A204.1 (cell line): ENCODE data around the gene CEPT1.

Source experiments
- FAIRE-seq: peaks from 2 replicates; lab custom pipeline; 2012; peaks lifted over from hg19 to GRCh38; lab: Jason Lieb, UNC

CEPT1 gene

DNA sequence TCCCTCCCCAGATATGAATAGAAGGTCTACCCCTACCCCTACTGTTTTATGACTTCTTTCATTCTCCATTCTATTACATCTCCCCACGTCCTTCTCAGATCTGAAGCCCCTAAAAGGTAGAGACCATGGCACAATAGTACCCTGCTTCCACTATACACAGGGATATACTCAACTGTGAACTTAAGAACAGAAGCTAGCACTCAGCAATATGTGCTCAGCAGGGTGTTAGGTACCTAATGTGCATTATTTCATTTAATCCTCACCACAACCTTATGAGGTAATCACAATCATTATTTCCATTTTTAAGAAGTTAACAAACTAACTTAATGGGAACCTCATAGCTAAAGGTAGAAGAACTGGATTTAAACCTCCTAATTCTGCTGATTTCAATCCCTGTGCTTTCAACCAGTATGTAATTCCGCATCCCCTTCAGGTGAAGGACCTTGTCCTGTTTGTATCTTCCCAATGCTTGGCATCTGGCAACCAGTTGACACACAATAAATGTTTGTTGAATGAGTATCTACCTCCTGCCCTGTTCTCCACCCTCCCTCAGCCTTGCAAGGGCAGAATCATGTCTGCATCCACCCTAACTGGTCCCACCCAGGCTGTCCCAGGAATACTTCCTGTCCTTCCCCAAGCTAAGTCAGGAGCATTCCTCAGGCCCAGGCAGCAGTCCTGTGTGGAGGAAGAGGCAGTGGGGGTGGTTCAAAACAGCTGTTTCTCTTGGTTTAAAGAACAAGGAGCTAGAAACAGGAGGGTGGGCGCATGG lies 53.9 kb downstream of the CEPT1 start:
- FAIRE-seq = no peak

GRCh38 chr1:111195002-111195684 lies 55.1 kb downstream of the CEPT1 start:
- FAIRE-seq = no peak

- FAIRE-seq = no peak
Measured at GRCh38 chr1:111196213-111196612, 56.2 kb downstream of the CEPT1 start.

DNA sequence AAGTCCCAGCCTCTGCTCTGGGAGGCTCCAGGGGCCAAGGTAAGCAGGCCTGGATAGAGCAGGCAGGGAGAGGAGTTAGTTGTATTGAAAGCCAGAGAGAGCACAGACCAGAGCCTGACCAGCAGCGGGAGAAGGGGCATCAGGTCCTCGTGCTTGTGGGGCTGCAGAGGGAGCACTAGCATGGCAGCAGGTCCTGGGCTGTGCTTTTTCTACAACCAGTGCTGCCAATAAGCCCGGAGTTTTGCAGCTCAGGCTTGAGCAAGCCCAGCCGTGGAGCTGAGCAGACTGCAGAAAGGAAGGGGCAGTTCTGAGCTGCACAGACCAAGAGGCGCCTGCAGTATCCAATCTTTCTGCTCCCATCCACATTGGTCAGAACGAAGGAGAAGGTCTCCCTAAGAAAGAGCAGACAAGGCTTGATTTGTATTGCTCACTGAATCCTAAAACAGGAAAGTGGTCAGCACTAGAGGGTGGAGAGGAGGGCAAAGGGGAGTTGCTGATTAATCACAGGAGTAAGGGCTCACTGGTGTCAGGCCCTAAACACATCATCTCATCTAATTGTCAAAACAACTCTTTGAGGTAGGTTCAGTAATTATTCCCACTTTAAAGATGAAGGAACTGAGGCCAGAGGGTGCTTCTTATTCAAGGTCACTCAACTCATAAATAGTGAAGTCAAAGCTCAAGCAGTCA lies 57.7 kb downstream of the CEPT1 start:
- no peak for FAIRE-seq

DNA sequence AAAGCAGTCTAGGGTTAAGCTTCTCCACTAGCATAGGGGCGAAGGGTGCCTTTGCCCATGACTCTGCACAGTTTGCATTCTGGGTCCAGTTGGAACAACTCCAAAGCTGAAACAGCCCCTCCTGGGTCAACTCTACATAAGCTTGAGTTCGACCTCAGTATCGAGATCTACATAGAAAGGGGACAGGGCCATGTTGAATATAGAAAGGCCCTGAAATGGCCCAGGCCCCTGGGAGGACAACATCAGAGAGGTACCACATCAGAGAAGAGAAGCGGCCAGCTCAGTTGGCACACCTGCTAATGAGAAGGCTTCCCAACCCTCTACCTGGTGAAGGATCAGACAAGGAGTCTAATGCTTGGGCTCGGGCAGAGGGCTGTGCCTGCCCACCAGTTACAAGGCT lies 58.8 kb downstream of the CEPT1 start:
- FAIRE-seq = no peak

DNA sequence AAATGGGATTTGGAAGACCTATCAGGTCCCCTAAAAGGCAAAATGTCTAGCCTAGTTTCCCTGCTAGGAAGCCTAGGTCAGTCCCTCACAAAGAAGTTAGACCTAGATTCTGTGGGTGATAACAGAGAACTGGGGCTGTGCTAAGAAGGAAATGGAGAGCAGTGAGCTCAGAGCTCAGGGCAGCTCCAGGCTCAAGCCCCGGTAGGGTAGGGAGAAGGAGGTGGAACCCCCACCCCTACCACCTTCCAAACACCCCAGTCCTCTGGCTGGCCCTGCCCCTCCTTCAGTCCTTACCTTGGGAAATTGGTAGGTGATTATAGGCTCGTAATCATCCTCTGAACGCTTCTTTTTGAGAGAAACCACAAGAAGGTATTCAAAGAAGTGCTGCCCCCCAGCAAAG lies 59.3 kb downstream of the CEPT1 start:
- no peak for FAIRE-seq

DNA sequence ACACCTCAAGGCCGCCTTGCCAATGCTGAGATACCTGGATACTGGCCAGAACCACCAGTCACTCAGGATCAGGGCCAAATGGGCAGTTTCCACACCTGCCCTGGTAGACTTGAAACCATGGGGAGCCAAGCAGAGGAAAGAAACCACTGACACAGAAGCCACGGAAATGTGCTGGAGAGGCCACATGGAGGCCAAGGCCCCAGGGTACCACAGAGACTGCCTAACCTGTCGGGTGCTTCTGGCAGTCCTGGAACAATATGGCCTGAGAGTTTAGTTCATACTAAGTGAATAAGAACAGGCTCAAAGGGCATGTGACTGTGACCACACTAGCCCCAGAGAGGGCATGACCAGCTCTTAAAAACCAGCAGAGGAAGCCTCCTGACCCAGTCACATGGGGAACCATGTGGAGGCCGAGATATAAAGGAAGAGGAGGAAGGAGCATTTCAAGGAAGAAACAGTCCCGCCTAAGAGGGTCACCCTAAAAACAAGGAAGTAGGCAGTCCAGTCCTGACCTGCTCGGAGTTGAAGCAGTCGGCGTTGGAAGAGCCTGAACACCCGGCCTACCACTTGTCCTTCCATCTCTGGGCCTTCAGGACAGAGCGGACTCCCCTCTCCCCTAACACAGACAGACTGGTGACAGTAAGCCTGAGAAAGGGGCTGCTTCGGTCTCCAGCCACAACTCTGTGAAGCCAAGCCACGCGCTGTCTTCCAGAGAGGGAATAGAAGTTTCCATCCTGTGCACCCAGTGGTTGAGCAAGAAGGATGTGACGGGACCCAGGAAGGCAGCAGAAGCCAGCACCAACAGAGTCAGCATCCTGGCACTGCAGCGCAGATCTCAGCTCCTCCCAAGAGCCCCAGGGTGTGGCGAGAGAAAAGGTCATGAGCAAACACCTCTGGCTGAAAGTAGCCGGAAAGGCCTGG lies 60.1 kb downstream of the CEPT1 start, which contains the start of gene DENND2D:
Gene DENND2D, minus strand, starts transcription at position 766 of the 921 bp plus-strand sequence. Its CDS starts 187 bp downstream, at position 579.
- no peak for FAIRE-seq

- no peak for FAIRE-seq
Measured at GRCh38 chr1:111200802-111201161, 60.8 kb downstream of the CEPT1 start.

DNA sequence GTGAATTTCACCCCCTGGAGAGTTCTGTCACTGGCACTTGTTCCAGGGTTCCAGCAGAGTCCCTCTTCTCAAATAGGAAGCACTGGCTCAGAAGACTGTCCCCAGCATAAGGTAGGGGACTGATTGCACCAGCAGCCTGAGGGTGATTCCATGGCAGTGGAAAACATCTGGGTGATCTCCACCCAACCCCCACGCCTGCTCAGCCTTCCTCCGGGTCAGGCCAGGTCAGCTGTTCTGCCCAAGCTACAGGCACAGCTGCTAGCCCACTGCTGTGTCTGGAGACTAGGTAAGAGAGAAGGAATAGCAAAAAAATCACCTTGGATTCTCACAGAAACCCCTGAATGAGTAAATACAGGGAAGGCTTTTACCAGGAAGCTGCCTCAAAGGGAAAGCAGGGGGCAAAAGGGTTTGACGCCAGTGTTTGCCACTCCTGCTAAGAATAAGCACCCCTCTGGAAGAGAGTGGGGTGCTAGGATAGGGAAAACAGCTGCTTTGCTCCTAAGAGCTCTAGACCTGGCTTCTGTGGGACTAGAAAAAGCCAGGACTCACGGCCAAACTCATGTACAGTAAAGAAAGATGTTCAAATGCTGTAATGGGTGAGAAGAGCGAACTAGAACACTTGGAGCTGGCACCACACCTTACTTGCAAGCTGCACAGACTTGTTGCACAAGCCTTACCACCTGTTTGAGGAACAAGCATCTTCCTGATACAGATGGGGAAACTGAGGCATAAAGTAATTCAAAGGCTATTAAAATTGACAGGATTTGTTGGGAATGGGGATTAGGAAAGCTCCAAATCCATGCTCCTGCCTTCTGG lies 61.5 kb downstream of the CEPT1 start:
- no peak for FAIRE-seq

- no peak for FAIRE-seq
Measured at GRCh38 chr1:111202366-111202706, 62.3 kb downstream of the CEPT1 start.

GRCh38 chr1:111202707-111203623 lies 62.9 kb downstream of the CEPT1 start:
- no peak for FAIRE-seq

GRCh38 chr1:111203681-111204200 lies 63.7 kb downstream of the CEPT1 start:
- no peak for FAIRE-seq

GRCh38 chr1:111204201-111204982 lies 64.4 kb downstream of the CEPT1 start:
- FAIRE-seq = no peak

- FAIRE-seq = no peak
Measured at GRCh38 chr1:111204983-111205713, 65.1 kb downstream of the CEPT1 start.

- no peak for FAIRE-seq
Measured at GRCh38 chr1:111205714-111206050, 65.7 kb downstream of the CEPT1 start.

DNA sequence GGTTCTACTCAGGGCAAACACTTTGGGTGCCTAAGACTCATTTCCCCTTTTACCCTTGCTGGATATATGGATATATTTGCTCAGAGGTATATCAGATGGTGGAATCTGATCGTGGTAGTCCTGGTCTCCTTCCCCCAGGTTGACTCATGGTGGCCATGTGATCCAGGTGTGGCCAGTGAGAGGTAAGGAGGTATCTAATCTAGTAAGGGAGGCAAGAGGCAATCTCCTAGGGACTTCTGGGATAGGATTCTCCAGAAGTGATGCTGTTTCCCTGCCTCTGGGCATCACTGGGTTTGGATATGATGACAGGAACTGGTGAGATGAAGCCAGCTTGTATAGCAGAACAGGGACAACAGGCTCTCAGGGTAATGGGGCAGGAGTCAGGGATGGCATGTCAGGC lies 68.9 kb downstream of the CEPT1 start:
- no peak for FAIRE-seq

GRCh38 chr1:111209622-111210021 lies 69.6 kb downstream of the CEPT1 start:
- FAIRE-seq = no peak

DNA sequence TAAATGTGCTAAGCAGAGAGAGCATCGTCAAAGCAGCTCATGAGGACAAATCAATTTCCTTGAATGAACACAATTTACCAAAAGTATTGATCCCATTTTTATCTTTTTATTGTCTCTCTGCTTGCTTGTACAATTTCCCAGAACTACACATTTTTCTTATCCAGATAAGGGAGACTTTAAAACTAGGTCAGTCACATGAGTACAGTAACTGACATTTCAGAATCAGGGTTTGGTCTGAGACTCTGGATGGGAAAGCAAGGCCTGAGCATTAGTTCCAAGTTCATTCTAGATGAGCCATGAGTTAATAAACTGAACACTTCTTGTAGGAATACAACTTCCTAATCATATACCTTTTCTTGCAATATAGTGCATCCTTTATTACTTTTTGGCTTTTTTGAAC lies 71.9 kb downstream of the CEPT1 start:
- FAIRE-seq = no peak
